RWPE1 (cell line): ENCODE results near the gene HS6ST1.

Experiments
- CTCF ChIA-PET: fragments of 350-600 bp; sonication (Branson Sonifier 250); formaldehyde crosslinking; extraction: SDS; loops from one replicate; lab custom pipeline; 2021; lab: Yijun Ruan, JAX
- POLR2A ChIA-PET: fragments of 400-600 bp; formaldehyde crosslinking; extraction: SDS; loops from one replicate; lab custom pipeline; 2020; ENCODE audit warnings: antibody characterized with exemption; ENCODE audit not compliant: low non-redundant PET; lab: Yijun Ruan, JAX
- DNase-seq: peaks from one replicate; pipeline ENCODE4 v3.0.0; 2012; ENCODE audit warnings: low spot score
- H3K27ac ChIP-seq: fragments of 450-650 bp; 2 replicates; pipeline ENCODE4 v1.5.1; 2017
- TF ChIP-seq, protein P1 (sequence below): fragments of 450-650 bp; conservative IDR thresholded peaks from 2 replicates; pipeline ENCODE4 v1.5.1; 2017; ENCODE audit warnings: low read depth, mild to moderate bottlenecking

HS6ST1 gene

DNA sequence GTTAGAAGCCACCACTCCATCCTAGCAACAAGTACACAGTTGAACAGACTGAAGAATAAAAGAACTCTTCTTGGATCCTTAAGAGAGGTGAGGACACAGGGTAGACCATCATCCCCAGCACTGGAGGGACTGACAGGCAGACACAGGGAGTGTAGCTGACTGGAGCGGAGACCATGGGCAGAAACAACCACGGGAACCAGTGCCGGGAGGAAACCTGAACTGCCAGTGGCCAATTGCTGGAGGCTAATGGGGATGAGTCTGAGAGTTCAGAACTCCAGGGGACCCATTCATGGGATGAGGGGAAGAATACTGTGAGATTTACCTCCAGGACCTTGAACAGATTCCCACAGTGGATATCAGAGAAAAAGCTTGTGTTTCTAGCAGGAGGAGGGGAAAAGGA, 76.8 kb downstream of the HS6ST1 start:
- TF ChIP-seq, protein P1, sequence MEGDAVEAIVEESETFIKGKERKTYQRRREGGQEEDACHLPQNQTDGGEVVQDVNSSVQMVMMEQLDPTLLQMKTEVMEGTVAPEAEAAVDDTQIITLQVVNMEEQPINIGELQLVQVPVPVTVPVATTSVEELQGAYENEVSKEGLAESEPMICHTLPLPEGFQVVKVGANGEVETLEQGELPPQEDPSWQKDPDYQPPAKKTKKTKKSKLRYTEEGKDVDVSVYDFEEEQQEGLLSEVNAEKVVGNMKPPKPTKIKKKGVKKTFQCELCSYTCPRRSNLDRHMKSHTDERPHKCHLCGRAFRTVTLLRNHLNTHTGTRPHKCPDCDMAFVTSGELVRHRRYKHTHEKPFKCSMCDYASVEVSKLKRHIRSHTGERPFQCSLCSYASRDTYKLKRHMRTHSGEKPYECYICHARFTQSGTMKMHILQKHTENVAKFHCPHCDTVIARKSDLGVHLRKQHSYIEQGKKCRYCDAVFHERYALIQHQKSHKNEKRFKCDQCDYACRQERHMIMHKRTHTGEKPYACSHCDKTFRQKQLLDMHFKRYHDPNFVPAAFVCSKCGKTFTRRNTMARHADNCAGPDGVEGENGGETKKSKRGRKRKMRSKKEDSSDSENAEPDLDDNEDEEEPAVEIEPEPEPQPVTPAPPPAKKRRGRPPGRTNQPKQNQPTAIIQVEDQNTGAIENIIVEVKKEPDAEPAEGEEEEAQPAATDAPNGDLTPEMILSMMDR, result no peak
- no peak overlapping the region for H3K27ac ChIP-seq
- DNase-seq, result no peak
- CTCF ChIA-PET, result no interaction called here
- POLR2A ChIA-PET, result no interaction called here

DNA sequence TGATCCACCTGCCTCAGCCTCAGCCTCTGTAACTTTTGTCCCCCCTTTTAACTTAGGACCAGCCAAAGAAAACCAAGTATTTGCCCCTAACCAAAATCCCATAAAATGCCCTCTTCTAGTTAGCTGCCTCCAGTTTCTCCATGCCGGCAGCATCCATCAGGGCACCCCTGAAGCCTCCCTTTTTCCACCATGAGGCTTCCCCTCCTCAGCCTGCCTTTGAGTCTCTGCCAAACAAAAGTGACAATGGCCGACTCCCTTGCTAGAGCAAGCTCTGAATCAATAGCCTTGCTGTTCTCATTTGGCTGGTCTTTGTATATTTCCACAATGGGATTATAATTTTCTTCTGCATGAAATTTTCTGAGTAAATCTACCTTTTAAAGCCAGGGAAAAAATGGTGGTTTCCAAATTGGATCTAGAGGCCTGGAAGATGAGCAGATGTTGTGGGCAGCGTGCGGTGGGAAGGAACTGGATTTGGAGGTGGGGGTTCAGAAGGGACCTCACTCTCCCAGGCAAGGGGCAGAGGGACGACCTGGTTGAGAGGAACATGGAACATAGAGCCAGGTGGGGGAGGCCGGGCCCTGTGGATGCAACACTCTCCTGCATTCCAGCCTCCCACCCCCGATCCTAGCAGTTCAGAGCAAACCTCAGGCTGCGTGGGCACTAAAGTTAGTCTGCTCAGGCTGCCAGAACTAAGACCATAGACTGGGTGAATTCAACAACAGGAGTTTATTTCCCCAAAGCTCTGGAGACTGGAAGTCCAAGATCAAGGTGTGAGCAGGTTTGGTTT, 80.6 kb downstream of the HS6ST1 start:
- CTCF ChIA-PET, result no interaction called here

DNA sequence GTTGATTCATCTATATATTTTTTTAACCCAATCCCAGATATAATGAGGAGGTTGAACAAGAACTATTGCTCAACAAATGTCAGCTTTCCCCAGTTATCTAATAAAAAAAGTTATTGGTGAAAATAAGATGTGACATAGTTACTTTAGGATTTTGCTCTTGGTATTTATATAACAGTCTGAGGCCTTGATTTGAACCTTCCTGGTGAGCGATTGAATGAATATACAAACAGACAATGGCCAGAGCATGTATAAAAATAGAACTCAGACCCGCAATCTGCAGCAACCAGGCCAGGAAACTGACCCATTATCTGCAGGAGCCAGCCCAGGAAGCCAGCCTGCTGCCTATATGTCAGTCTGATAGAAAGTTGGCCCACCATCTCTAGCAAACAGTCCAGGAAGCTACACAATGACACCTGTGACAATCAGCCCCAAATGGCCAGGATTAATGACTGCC, 81.6 kb downstream of the HS6ST1 start:
- H3K27ac ChIP-seq, result no peak overlapping the region
- no peak for DNase-seq
- TF ChIP-seq, protein P1, result no peak
- ChIA-PET POLR2A (no interaction called here), CTCF (interaction anchor here (0.6 to 0.7 kb wide), 2 partner anchors 32 to 1184 kb away, joined by 3 to 4 read pairs; no protein-coding TSS in a partner anchor)

More for the DNA sequence above, 80.6 kb downstream of the HS6ST1 start:
- TF ChIP-seq, protein P1, result no peak
- H3K27ac ChIP-seq, result no peak overlapping the region
- no peak for DNase-seq
- POLR2A ChIA-PET, result no interaction called here

DNA sequence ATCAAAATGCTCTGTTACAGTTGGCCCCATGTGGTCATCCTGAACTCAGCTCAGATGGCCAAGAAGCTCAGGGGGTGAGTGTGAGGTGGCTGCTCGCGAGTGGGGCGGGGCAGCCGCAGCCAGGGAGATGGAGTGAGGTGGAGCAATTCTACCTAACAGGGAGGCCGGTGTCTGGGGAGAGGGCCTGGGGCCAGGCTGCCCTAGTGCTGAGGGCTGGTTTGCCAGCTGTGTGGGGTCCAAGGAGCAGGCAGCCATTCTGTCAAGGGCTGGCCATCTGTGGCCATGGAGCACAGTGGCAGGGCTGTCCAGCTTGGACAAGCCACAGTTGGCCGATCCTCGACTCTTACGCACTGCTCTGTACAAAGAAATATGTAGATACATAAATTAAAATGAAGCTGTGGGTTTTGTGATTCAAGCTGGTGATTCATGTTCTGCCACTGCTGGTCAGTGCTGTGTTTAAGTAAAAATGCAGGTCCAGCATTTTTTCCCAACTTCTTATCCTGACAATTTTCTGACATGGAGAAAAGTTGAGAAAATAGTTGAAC, 82.1 kb downstream of the HS6ST1 start:
- ChIA-PET POLR2A (no interaction called here), CTCF (interaction anchor here (0.5 to 0.9 kb wide), 4 partner anchors 24 to 1185 kb away, joined by 3 to 4 read pairs (median 3); no protein-coding TSS in a partner anchor)
- peak; percentile 26 for DNase-seq
- 0 out of 2 replicates have a peak overlapping the region, but pooled peaks have one; percentile 27 for H3K27ac ChIP-seq
- TF ChIP-seq, protein P1, result no peak

DNA sequence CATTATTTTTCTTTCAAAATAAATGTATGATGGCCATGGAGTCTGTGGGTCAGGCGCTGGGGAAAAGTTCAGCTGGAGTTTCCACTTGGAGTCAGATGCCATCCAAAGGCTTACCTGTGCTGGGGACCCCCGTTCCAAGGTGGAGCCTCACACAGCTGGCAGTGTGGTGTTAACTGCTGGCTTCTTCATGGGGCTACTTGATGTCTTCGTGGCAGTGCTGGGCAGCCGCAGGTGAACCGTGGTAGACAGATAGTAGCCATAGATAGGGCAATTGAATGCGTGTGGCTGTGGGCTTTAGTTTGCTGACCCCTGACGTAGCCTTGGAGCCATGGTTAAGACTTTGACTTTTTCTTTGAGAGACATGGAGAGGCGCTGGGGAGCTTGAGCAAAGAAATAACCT, 83.1 kb downstream of the HS6ST1 start:
- ChIA-PET CTCF (interaction anchor here (0.5 to 0.7 kb wide), 2 partner anchors 888 to 974 kb away, joined by 3 to 7 read pairs; no protein-coding TSS in a partner anchor), POLR2A (no interaction called here)
- DNase-seq, result no peak
- no peak overlapping the region for H3K27ac ChIP-seq
- TF ChIP-seq, protein P1, result no peak

DNA sequence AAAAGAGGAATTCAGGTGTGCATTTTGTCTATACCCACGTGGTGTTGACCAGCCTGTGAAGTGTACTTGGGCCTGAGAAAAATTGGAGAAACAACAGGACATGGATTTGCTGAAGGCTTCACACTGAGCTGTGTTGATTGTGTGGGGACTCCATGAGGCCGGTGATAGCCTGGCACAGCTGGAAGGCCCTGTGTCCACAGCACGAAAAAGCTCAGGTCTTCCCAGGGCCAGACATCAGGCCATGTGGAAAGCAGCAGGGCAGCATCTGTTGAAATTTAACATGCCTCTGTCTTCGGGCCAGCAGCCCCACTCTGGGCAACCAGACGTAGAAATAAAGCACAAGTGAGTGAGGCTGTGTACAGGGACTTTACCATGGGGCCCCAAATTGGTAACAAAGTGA, 84.1 kb downstream of the HS6ST1 start:
- TF ChIP-seq, protein P1, result no peak
- ChIA-PET POLR2A (interaction anchor here (0.7 kb wide), 1 partner anchor 221 kb away, joined by 8 read pairs; no protein-coding TSS in a partner anchor), CTCF (interaction anchor here (0.8 to 1.2 kb wide), 3 partner anchors 26 to 56 kb away, joined by 3 read pairs; no protein-coding TSS in a partner anchor)
- DNase-seq, result no peak
- H3K27ac ChIP-seq, result no peak overlapping the region
